ENCODE measurements around the gene REV3L.

DNA sequence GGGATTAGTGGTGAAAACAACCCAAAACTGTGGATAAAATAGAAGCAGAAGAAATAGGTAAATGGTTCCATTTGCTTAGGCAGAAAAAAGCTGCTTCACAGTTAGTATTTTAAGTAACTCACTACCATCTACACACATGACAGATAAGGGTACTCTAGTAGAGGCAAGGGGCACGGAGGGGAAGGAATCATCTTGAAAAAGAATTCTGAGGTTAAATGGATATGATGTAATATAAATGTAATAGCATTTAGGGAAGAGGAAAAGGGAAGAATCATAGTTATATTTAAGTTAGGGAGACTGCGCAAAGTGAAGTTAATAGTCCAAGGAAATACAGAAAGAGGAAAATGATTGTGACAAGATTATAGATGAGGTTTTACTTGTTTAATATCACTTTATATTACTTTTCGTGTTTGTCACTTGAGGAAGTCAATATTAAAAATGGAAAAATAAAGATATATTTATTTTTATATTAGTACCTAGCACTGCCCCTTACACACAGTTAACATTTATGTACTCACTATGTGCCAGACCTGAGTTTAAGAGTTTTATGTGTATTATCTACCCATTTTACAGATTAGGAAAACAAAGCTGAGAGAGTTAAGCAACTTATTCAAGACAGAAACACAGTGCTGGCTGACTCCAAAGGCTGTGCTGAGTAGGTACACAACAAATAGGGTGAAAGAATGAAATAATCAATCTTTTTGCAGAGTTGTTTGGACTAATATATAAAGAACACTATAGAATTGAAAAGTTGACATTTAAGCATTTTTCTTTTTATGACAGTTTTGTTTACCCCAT is 128.1 kb downstream of the REV3L start:
- TF ChIP-seq, protein P1, sequence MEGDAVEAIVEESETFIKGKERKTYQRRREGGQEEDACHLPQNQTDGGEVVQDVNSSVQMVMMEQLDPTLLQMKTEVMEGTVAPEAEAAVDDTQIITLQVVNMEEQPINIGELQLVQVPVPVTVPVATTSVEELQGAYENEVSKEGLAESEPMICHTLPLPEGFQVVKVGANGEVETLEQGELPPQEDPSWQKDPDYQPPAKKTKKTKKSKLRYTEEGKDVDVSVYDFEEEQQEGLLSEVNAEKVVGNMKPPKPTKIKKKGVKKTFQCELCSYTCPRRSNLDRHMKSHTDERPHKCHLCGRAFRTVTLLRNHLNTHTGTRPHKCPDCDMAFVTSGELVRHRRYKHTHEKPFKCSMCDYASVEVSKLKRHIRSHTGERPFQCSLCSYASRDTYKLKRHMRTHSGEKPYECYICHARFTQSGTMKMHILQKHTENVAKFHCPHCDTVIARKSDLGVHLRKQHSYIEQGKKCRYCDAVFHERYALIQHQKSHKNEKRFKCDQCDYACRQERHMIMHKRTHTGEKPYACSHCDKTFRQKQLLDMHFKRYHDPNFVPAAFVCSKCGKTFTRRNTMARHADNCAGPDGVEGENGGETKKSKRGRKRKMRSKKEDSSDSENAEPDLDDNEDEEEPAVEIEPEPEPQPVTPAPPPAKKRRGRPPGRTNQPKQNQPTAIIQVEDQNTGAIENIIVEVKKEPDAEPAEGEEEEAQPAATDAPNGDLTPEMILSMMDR (IDR thresholded peaks at IDR 0.05; ENCODE audit: low read depth, low read length, missing input control), result no peak
- TF ChIP-seq RXRA (IDR thresholded peaks at IDR 0.05), result no peak
- TF ChIP-seq, protein P2, sequence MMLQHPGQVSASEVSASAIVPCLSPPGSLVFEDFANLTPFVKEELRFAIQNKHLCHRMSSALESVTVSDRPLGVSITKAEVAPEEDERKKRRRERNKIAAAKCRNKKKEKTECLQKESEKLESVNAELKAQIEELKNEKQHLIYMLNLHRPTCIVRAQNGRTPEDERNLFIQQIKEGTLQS (IDR thresholded peaks at IDR 0.05), result no peak
- TF ChIP-seq YY1 (IDR thresholded peaks at IDR 0.05), result no peak
- TF ChIP-seq NR2F2 (IDR thresholded peaks at IDR 0.05), result no peak
- no peak for TF ChIP-seq FOXA1 (IDR thresholded peaks at IDR 0.05)
- TF ChIP-seq, protein P3, sequence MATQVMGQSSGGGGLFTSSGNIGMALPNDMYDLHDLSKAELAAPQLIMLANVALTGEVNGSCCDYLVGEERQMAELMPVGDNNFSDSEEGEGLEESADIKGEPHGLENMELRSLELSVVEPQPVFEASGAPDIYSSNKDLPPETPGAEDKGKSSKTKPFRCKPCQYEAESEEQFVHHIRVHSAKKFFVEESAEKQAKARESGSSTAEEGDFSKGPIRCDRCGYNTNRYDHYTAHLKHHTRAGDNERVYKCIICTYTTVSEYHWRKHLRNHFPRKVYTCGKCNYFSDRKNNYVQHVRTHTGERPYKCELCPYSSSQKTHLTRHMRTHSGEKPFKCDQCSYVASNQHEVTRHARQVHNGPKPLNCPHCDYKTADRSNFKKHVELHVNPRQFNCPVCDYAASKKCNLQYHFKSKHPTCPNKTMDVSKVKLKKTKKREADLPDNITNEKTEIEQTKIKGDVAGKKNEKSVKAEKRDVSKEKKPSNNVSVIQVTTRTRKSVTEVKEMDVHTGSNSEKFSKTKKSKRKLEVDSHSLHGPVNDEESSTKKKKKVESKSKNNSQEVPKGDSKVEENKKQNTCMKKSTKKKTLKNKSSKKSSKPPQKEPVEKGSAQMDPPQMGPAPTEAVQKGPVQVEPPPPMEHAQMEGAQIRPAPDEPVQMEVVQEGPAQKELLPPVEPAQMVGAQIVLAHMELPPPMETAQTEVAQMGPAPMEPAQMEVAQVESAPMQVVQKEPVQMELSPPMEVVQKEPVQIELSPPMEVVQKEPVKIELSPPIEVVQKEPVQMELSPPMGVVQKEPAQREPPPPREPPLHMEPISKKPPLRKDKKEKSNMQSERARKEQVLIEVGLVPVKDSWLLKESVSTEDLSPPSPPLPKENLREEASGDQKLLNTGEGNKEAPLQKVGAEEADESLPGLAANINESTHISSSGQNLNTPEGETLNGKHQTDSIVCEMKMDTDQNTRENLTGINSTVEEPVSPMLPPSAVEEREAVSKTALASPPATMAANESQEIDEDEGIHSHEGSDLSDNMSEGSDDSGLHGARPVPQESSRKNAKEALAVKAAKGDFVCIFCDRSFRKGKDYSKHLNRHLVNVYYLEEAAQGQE (IDR thresholded peaks at IDR 0.05), result no peak
- TF ChIP-seq JUND (IDR thresholded peaks at IDR 0.05), result no peak
- no peak for TF ChIP-seq HNF4G (IDR thresholded peaks at IDR 0.05)
- TF ChIP-seq, protein P4, sequence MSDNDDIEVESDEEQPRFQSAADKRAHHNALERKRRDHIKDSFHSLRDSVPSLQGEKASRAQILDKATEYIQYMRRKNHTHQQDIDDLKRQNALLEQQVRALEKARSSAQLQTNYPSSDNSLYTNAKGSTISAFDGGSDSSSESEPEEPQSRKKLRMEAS (IDR thresholded peaks at IDR 0.05), result no peak
- TF ChIP-seq RAD21 (IDR thresholded peaks at IDR 0.05), result no peak
- TF ChIP-seq TAF1 (conservative IDR thresholded peaks at IDR 0.05), result no peak
